HepG2 (cell line): Measurements from ENCODE around the gene DROSHA.

ENCODE experiments used
- ATF5 ChIP-seq: sonication (generic); formaldehyde crosslinking; IDR thresholded peaks from 2 replicates; pipeline ENCODE4 v1.4.0; 2020; ENCODE audit warnings: mild to moderate bottlenecking, low read depth, missing genetic modification reagents
- CEBPB ChIP-seq: IDR thresholded peaks from 2 replicates; pipeline ENCODE4 v1.6.1; 2011; ENCODE audit warnings: low read depth, low read length, improper control_type of control experiment, borderline replicate concordance
- DPF2 ChIP-seq: sonication (generic); formaldehyde crosslinking; IDR thresholded peaks from 2 replicates; pipeline ENCODE4 v1.4.0; 2020; ENCODE audit warnings: mild to moderate bottlenecking, low read depth, missing genetic modification reagents, borderline replicate concordance
- PTBP1 ChIP-seq: fragments of 200-400 bp; formaldehyde crosslinking; IDR thresholded peaks from 2 replicates; pipeline ENCODE4 v1.6.1; 2018; ENCODE audit warnings: low read length, low read depth; ENCODE audit not compliant: poor library complexity, severe bottlenecking
- ZNF331 ChIP-seq: sonication (generic); formaldehyde crosslinking; IDR thresholded peaks from 2 replicates; pipeline ENCODE4 v1.4.0; 2020; ENCODE audit warnings: missing genetic modification reagents
- ZNF780A ChIP-seq: sonication (generic); formaldehyde crosslinking; IDR thresholded peaks from 2 replicates; pipeline ENCODE4 v1.8.0; 2022; ENCODE audit warnings: mild to moderate bottlenecking, missing genetic modification reagents, moderate library complexity
- TF ChIP-seq, protein P1 (sequence below), 2 experiments: IDR thresholded peaks; 2 replicates each; pipeline ENCODE4 v1.6.1; 2011 to 2012; ENCODE audit warnings: low read length in 2 of 2, borderline replicate concordance in 1 of 2, low read depth in 1 of 2, mild to moderate bottlenecking in 1 of 2, moderate library complexity in 1 of 2

- TF ChIP-seq ATF5 (CRISPR knock-in tag), result no peak
- TF ChIP-seq ZNF331, result no peak
- TF ChIP-seq, protein P1, sequence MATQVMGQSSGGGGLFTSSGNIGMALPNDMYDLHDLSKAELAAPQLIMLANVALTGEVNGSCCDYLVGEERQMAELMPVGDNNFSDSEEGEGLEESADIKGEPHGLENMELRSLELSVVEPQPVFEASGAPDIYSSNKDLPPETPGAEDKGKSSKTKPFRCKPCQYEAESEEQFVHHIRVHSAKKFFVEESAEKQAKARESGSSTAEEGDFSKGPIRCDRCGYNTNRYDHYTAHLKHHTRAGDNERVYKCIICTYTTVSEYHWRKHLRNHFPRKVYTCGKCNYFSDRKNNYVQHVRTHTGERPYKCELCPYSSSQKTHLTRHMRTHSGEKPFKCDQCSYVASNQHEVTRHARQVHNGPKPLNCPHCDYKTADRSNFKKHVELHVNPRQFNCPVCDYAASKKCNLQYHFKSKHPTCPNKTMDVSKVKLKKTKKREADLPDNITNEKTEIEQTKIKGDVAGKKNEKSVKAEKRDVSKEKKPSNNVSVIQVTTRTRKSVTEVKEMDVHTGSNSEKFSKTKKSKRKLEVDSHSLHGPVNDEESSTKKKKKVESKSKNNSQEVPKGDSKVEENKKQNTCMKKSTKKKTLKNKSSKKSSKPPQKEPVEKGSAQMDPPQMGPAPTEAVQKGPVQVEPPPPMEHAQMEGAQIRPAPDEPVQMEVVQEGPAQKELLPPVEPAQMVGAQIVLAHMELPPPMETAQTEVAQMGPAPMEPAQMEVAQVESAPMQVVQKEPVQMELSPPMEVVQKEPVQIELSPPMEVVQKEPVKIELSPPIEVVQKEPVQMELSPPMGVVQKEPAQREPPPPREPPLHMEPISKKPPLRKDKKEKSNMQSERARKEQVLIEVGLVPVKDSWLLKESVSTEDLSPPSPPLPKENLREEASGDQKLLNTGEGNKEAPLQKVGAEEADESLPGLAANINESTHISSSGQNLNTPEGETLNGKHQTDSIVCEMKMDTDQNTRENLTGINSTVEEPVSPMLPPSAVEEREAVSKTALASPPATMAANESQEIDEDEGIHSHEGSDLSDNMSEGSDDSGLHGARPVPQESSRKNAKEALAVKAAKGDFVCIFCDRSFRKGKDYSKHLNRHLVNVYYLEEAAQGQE (IDR thresholded peaks at IDR 0.05; ENCODE audit: borderline replicate concordance in 1 of 2, low read depth in 1 of 2, low read length in 2 of 2), result no peak
- no peak for TF ChIP-seq CEBPB
- no peak for TF ChIP-seq PTBP1
- no peak for TF ChIP-seq DPF2
- TF ChIP-seq ZNF780A (CRISPR knock-in tag), result no peak
Measured at GRCh38 chr5:31471916-31472315, 60.0 kb downstream of the DROSHA start.
